ENCODE results near the gene RBP2.

Gene RBP2

GRCh38 chr3:139476348-139476747, at the start of gene RBP2:
TSS of gene RBP2 (minus strand) at chr3:139476516. CDS start at chr3:139476459, 57 bp downstream.
- no peak for DNase-seq

GRCh38 chr3:139524841-139525636, 48.7 kb upstream of the RBP2 start:
- no peak for DNase-seq

- no peak for DNase-seq
Measured at GRCh38 chr3:139523718-139524117, 47.4 kb upstream of the RBP2 start.

GRCh38 chr3:139523166-139523565, 46.9 kb upstream of the RBP2 start:
- no peak for DNase-seq

DNA sequence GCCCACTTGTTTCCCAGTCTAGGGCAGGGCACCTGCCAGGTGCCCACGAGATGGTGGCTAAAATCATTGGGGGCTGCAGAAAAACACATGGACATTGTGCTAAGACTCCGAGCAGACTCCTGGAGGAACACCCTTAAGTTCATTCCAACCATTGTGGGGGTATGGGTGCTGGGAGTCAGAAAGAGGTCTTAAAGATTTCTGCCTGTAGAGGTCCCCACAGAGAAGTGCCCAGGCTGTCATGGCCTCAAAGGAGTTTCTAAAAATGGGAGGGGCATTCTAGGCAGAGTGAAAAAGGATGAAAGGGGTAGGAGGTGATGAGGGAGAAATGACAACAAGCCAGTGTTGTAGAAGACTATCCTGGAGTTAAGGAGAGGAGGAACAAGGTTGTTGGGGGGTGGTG, 46.1 kb upstream of the RBP2 start:
- DNase-seq, result no peak

GRCh38 chr3:139521816-139522215, 45.5 kb upstream of the RBP2 start:
- DNase-seq, result no peak

- DNase-seq, result no peak
Measured at GRCh38 chr3:139521144-139521543, 44.8 kb upstream of the RBP2 start.

- no peak for DNase-seq
Measured at GRCh38 chr3:139519998-139520737, 43.9 kb upstream of the RBP2 start.

- DNase-seq, result no peak
Measured at GRCh38 chr3:139518926-139519842, 42.9 kb upstream of the RBP2 start.

GRCh38 chr3:139518306-139518705, 42.0 kb upstream of the RBP2 start:
- DNase-seq, result no peak

DNA sequence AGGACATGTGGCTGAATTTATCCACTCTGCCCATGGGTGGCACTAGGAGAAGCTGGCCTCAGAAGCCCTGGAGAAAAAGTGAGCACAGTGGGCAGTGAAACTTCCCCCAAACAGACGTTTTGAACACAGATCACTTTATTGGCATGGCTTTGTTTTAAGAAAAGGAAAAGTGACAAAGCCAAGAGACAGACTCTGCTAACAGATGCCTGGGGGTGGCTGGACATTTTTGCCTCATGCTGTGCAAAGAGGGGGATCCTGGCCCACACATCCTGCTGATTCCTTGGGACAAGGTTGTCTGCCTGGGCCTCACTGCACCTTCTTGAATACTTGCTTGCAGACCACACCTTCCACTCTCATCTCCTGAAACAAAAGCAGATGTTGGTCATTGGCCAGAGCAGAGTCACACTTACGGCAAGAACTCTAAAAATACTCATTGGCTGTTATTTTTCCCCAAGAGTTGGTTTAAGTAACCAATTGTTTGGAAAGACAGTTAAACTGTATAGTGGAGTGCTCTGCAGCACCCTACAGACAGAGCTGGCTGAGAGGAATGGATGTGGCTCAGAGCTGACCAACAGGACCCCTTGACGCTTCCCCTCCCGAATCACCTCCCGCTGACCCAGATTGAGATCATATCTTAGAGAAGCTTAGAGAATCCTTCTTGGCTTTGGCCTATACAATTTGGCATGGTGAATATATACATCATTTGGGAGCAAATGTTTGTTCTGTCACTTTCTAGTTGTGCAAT, 41.2 kb upstream of the RBP2 start:
- DNase-seq, result no peak

DNA sequence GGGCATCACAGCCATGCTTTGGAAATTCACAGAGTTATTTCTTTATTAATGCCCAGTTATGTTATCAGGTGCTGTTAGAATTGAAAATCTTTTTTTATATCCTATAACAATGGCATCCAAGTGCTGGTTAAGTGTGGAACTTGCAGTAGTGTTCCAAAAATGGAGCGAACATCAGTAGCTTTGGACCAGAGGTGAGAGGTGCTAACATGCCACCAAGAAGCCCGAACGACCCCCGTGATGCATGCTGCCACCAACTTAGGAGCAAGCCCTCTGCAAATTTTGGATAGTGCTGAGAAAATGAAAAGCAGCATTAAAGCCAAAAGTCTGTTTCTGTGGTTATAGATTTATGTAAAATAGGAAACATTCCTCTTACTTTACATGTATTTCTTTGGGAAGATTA, 38.4 kb upstream of the RBP2 start:
- DNase-seq, result no peak

DNA sequence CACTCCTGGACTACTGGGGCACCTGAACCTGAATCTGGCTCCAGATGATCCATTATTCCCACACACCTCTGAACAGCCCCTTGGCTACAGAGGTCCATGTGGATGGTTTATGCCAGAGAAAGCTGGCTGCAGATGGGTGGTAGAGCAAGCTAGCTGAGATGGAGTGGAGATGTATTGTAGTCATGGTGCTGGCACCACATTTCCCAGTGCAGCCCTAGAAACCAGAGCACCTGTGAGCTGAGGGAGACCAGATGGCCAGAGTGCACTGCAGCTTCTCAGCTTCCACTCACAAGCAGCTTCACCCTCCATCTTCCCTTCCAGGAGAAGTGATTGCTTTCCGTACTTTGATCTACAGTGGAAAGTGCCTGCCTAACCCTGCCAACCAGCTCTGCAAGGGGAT, 33.3 kb upstream of the RBP2 start:
- no peak for DNase-seq

DNA sequence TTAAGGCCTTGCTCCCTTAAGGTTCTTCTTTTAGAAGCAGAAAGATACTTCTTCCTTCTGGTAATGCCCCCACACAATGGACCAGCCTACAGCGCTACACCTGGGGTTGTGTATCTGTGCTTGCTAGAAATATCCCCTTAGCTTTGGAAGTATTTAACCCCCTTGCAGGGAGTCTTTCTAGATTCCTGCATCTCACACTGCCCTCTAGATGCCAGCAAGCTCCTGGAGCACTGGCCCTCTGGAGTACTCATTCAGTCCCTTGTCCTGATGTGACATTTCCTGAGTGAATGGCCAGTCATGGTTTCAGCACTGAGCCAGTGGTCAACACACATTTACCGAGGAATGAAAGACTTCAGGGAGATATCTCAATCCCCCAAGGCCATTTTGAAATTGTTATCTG, 30.4 kb upstream of the RBP2 start:
- DNase-seq, result no peak

DNA sequence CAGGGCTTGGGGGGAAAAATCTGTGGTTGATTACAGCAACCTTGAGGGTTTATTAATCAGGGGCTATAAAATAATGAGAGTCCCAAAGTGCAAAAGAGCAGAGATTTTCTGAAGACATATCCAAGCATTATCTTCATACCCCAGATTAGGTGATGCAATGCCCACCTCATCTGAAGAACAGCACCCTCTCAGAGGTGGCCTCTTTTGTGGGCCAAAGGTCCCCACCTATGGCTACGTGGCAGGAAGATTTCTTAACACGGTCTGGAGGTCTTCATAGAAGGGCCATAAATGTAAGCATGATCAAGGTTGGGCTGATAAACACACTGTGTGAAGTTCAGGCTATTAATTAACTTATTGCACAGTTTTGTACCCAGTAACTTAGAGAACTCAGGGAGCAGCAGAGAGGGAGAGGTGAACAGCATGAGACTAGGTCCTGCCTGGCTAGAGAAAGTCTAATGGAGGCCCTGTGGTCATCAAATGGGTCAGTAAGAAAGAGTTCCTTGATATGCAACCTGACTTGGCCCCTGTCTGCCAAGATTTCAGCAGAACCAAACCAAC, 29.6 kb upstream of the RBP2 start:
- DNase-seq, result no peak

- no peak for DNase-seq
Measured at GRCh38 chr3:139499536-139499935, 23.2 kb upstream of the RBP2 start.

- no peak for DNase-seq
Measured at GRCh38 chr3:139493826-139494385, 17.6 kb upstream of the RBP2 start.

GRCh38 chr3:139491966-139492365, 15.7 kb upstream of the RBP2 start:
- no peak for DNase-seq

DNA sequence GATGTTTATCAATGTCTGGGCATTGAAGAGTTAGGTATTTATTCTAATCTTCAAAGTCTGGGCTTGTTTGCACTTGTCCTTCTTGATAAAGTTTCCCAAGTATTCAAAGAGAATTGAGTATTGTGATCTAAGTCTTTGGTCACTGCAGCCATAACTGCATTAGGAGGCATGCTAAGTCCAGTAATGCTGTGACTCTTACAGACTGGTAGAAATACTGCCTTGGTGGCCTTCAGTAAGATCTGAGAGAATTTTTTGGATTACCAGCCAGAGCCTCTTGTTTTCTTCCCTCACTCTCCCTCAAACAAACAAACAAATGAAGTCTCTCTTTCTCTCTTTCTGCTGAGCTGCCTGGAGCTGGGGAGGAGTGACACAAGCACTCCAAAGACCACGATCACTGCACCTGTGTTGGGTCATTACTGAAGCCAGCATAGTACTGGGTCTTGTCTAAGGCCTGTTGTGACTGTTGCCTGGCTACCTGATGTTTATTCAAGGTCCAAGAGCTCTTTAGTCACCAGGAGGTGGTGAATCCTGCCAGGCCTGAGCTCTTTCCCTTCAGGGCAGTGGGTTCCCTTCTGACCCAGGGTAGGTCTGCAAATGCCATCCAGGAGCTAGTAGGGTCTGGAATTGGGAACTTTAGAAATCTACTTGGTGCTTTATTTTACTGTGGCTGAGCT, 14.8 kb upstream of the RBP2 start:
- DNase-seq, result no peak

- no peak for DNase-seq
Measured at GRCh38 chr3:139482206-139482605, 5.9 kb upstream of the RBP2 start.

DNA sequence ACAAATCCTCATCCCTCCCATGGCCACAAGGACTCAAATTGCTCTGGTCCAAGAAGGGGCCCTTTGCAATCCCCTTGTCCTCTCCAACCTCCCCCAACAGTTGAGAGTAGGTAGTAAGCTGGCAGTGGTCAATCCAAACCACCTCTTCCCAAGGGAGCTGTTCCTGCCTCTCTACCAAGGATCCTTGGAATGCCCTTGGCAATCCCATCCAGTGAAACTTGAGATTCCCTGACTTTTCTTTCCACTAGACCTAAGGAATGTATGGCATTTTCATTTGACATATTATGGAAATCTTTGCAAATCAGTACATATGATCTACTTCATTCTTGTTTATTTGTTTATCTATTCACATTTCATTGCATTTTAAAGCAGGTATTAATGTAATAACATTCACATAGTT, 4.8 kb upstream of the RBP2 start:
- DNase-seq, result no peak
